CD14-positive monocyte (primary cell): ENCODE data around the gene SLCO2B1. TPM values are rescaled to one million over a fixed set of nuclear protein-coding genes. Genes with fewer than 3 reads are reported as not detected.

Source experiments
- DNase-seq, 3 donors: peaks; one replicate each; pipeline ENCODE4 v3.0.0-alpha.2; 2011 to 2022
- H2AFZ ChIP-seq: 2 replicates; pipeline ENCODE4 v1.6.0; 2012; ENCODE audit warnings: mild to moderate bottlenecking, low read depth, low read length, inconsistent platforms; ENCODE audit not compliant: insufficient read depth, poor library complexity, severe bottlenecking
- H3K27ac ChIP-seq, 2 donors: 1 replicate in 1 of 2; 2 replicates in 1 of 2; pipeline ENCODE4 v1.5.1; 2012 to 2013; ENCODE audit warnings: low read length in 2 of 2, control low read depth in 1 of 2, inconsistent platforms in 1 of 2, low read depth in 1 of 2, mild to moderate bottlenecking in 1 of 2
- H3K27me3 ChIP-seq, 2 donors: one replicate each; pipeline versions ENCODE4 v1.6.0 to v1.6.1; 2011 to 2013; ENCODE audit warnings: low read length in 2 of 2; ENCODE audit not compliant: control insufficient read depth in 2 of 2, insufficient read depth in 2 of 2
- H3K36me3 ChIP-seq, 2 donors: replicated peaks in 1 of 2; 1 replicate in 1 of 2; 2 replicates in 1 of 2; pipeline versions ENCODE4 v1.5.1 to v1.6.1; 2012 to 2013; ENCODE audit warnings: low read length in 2 of 2, control low read depth in 1 of 2, inconsistent platforms in 1 of 2, mild to moderate bottlenecking in 1 of 2; ENCODE audit not compliant: insufficient read depth in 2 of 2, control insufficient read depth in 1 of 2
- H3K4me1 ChIP-seq, 2 donors: 1 replicate in 1 of 2; 2 replicates in 1 of 2; pipeline versions ENCODE4 v1.5.1 to v1.6.1; 2012 to 2013; ENCODE audit warnings: low read length in 2 of 2, control low read depth in 1 of 2, inconsistent platforms in 1 of 2, mild to moderate bottlenecking in 1 of 2, moderate library complexity in 1 of 2; ENCODE audit not compliant: insufficient read depth in 2 of 2, control insufficient read depth in 1 of 2
- H3K4me2 ChIP-seq: replicated peaks from 2 replicates; pipeline ENCODE3; 2012; ENCODE audit warnings: low read length, moderate library complexity, mild to moderate bottlenecking; ENCODE audit not compliant: poor library complexity, severe bottlenecking; ENCODE audit errors: extremely low read depth
- H3K4me3 ChIP-seq, 3 experiments: fragments of 200-600 bp in 1 of 3; sonication (generic) in 1 of 3; replicated peaks in 1 of 3; 1 replicate in 2 of 3; 2 replicates in 1 of 3; pipeline ENCODE4 v1.5.1; 2011 to 2013; ENCODE audit warnings: low read length in 3 of 3, mild to moderate bottlenecking in 3 of 3, control low read depth in 2 of 3, low read depth in 2 of 3, inconsistent platforms in 1 of 3, moderate library complexity in 1 of 3
- H3K79me2 ChIP-seq: 2 replicates; pipeline ENCODE4 v1.6.0; 2012; ENCODE audit warnings: mild to moderate bottlenecking, control low read depth, inconsistent platforms, low read length, moderate library complexity; ENCODE audit not compliant: insufficient read depth
- H3K9ac ChIP-seq: 2 replicates; pipeline ENCODE4 v1.6.0; 2017; ENCODE audit warnings: low read length, mild to moderate bottlenecking; ENCODE audit not compliant: insufficient read depth, poor library complexity, severe bottlenecking
- H3K9me3 ChIP-seq, 2 donors: replicated peaks in 1 of 2; 1 replicate in 1 of 2; 2 replicates in 1 of 2; pipeline versions ENCODE4 v1.5.1 to v1.6.1; 2012 to 2013; ENCODE audit warnings: low read length in 2 of 2, control low read depth in 1 of 2; ENCODE audit not compliant: control insufficient read depth in 1 of 2, insufficient read depth in 1 of 2
- H4K20me1 ChIP-seq: 2 replicates; pipeline ENCODE4 v1.6.0; 2012; ENCODE audit warnings: mild to moderate bottlenecking, low read length, control low read depth, moderate library complexity; ENCODE audit not compliant: insufficient read depth
- H3K27ac Mint-ChIP-seq, 7 donors: one replicate each; pipeline ENCODE4 v1.8.0; 2020; ENCODE audit warnings: mild to moderate bottlenecking in 7 of 7, mixed read lengths in 7 of 7, moderate library complexity in 6 of 7, inconsistent platforms in 2 of 7
- H3K27me3 Mint-ChIP-seq, 3 donors: one replicate each; pipeline ENCODE4 v1.8.0; 2021 to 2022; ENCODE audit warnings: low read depth in 3 of 3, mild to moderate bottlenecking in 3 of 3, mixed read lengths in 3 of 3, moderate library complexity in 3 of 3, inconsistent platforms in 1 of 3
- H3K36me3 Mint-ChIP-seq, 2 donors: one replicate each; pipeline ENCODE4 v1.8.0; 2020; ENCODE audit warnings: mixed read lengths in 2 of 2, inconsistent platforms in 1 of 2, mild to moderate bottlenecking in 1 of 2
- H3K4me1 Mint-ChIP-seq: one replicate; pipeline ENCODE4 v1.8.0; 2020; ENCODE audit warnings: mild to moderate bottlenecking, mixed read lengths
- H3K4me3 Mint-ChIP-seq, 2 donors: one replicate each; pipeline ENCODE4 v1.8.0; 2020; ENCODE audit warnings: mild to moderate bottlenecking in 2 of 2, mixed read lengths in 2 of 2, moderate library complexity in 1 of 2
- H3K9me3 Mint-ChIP-seq, 7 donors: one replicate each; pipeline ENCODE4 v1.8.0; 2020 to 2022; ENCODE audit warnings: mixed read lengths in 7 of 7, mild to moderate bottlenecking in 6 of 7, moderate library complexity in 6 of 7, inconsistent platforms in 2 of 7
- WGBS: methylation state at CpG from one replicate; pipeline ENCODE4 v1.1.5; 2013; ENCODE audit warnings: missing lambda C conversion rate; ENCODE audit not compliant: insufficient coverage; 5-methylcytosine and 5-hydroxymethylcytosine counted together
- intact Hi-C, 2 donors: fragments of 100-400 bp; cut with micrococcal nuclease; formaldehyde crosslinking; loops; one replicate each; pipeline versions ENCODE4 v1.15.0 to v1.15.1; 2023
- polyA plus RNA-seq, 3 donors: library from polyadenylated mRNA; depleted of rRNA in 1 of 3; unstranded in 2 of 3; stranded (reverse) in 1 of 3; fragments of 300-500 nt in 2 of 3; fragments of >200 nt in 1 of 3; fragmentation: Illumina TruSeq in 2 of 3; gene quantifications; 1 replicate in 2 of 3; 2 replicates in 1 of 3; pipeline ENCODE4 v1.2.3, GENCODE V29; 2012 to 2021
- TF ChIP-seq, protein P1 (sequence below): fragments of 200-600 bp; IDR thresholded peaks from one replicate; pipeline ENCODE4 v1.8.0; 2022; ENCODE audit warnings: antibody characterized with exemption, mild to moderate bottlenecking

The SLCO2B1 gene
- polyA plus RNA-seq, 3 donors: 0.13 to 0.47 TPM; not detected in 1

DNA sequence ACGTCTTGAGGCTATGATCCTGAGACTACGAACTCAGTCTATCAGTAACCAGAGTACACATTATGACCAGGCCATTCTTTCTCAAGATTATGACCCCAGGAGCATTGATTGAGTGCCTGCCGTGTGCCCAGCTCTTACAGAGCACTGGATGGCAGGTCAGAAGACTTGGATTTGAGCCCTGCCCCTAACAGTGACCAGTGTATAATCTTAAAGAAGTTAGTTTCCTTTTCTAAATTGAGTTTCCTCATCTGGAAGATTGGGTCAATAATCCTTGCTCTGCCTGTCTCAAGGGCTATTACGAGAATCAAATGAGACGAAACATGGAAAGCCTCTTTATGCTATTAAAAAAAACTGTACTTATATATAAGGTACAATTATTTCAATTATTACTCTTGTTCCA lies 38.2 kb downstream of the SLCO2B1 start:
- H3K9me3 Mint-ChIP-seq: peaks cover 0 to 3% (median 0%) of the 10 kb centered on the region in 7 donors
- H3K27me3 ChIP-seq: peaks cover 2 to 7% of the 10 kb centered on the region in 2 donors
- H3K4me3 ChIP-seq: no peak overlapping the region
- peaks cover 13 to 31% (median 16%) of the 10 kb centered on the region in 3 donors for H3K27me3 Mint-ChIP-seq
- no peak overlapping the region for H3K27ac Mint-ChIP-seq
- WGBS: 92% methylated on average over 2 of the region's 5 CpGs
- H3K36me3 ChIP-seq: no peaks in the 10 kb centered on the region
- H3K79me2 ChIP-seq: no peaks in the 10 kb centered on the region
- peaks cover 11% of the 10 kb centered on the region for H3K4me1 Mint-ChIP-seq
- TF ChIP-seq, protein P1, sequence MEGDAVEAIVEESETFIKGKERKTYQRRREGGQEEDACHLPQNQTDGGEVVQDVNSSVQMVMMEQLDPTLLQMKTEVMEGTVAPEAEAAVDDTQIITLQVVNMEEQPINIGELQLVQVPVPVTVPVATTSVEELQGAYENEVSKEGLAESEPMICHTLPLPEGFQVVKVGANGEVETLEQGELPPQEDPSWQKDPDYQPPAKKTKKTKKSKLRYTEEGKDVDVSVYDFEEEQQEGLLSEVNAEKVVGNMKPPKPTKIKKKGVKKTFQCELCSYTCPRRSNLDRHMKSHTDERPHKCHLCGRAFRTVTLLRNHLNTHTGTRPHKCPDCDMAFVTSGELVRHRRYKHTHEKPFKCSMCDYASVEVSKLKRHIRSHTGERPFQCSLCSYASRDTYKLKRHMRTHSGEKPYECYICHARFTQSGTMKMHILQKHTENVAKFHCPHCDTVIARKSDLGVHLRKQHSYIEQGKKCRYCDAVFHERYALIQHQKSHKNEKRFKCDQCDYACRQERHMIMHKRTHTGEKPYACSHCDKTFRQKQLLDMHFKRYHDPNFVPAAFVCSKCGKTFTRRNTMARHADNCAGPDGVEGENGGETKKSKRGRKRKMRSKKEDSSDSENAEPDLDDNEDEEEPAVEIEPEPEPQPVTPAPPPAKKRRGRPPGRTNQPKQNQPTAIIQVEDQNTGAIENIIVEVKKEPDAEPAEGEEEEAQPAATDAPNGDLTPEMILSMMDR: no peak
- no peak overlapping the region for H3K4me3 Mint-ChIP-seq
- H4K20me1 ChIP-seq: no peaks in the 10 kb centered on the region
- no peak overlapping the region for H3K27ac ChIP-seq
- H3K9ac ChIP-seq: no peak overlapping the region
- H3K4me2 ChIP-seq: no peak overlapping the region
- peaks cover 0 to 5% of the 10 kb centered on the region in 2 donors for H3K4me1 ChIP-seq
- H2AFZ ChIP-seq: no peak overlapping the region
- H3K36me3 Mint-ChIP-seq: no peaks in the 10 kb centered on the region
- H3K9me3 ChIP-seq: no peaks in the 10 kb centered on the region
- no peak for DNase-seq
- intact Hi-C loops: no loop called here

DNA sequence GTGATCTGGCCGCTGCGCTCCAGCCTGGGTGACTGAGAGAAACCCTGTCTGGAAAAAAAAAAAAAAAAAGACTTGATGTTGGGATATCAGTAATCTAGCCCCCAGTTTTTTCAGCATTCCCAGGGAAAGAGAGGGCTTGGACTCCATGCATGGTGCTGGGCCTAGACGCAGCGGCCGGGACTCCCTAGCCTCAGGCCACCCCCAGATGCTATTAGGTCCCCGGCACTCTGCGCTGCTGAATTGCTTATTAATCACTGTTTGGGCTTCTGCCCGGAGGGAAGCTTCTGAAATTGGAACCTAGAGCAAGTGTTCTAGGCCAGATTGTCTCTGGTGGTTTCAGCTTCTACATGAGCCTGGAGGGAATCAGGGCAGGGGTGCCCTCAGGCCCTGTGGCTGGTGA lies 39.0 kb downstream of the SLCO2B1 start:
- 97% methylated on average over 8 of the region's 8 CpGs for WGBS
- H3K4me1 ChIP-seq: peaks cover 3 to 7% of the 10 kb centered on the region in 2 donors
- TF ChIP-seq, protein P1: no peak
- no peaks in the 10 kb centered on the region for H3K36me3 Mint-ChIP-seq
- no peaks in the 10 kb centered on the region for H4K20me1 ChIP-seq
- no peaks in the 10 kb centered on the region for H3K36me3 ChIP-seq
- H3K27ac ChIP-seq: no peak overlapping the region
- no peak for DNase-seq
- peaks cover 2 to 7% of the 10 kb centered on the region in 2 donors for H3K27me3 ChIP-seq
- H3K9ac ChIP-seq: no peak overlapping the region
- no peak overlapping the region for H3K4me3 ChIP-seq
- no peaks in the 10 kb centered on the region for H3K9me3 ChIP-seq
- peaks cover 13 to 35% (median 15%) of the 10 kb centered on the region in 3 donors for H3K27me3 Mint-ChIP-seq
- H3K4me3 Mint-ChIP-seq: no peak overlapping the region
- no peaks in the 10 kb centered on the region for H3K79me2 ChIP-seq
- no peak overlapping the region for H3K27ac Mint-ChIP-seq
- peaks cover 14% of the 10 kb centered on the region for H3K4me1 Mint-ChIP-seq
- H2AFZ ChIP-seq: no peak overlapping the region
- H3K9me3 Mint-ChIP-seq: peaks cover 0 to 3% (median 0%) of the 10 kb centered on the region in 7 donors
- no peak overlapping the region for H3K4me2 ChIP-seq
- intact Hi-C loops: no loop called here
